Measurements from ENCODE around the gene CP. TPM values are rescaled to one million over a fixed set of nuclear protein-coding genes. Genes with fewer than 3 reads are reported as not detected.

Gene CP
- total RNA-seq, 1 donor from 2014 or later, result not detected

GRCh38 chr3:149163066-149163465 is 58.6 kb downstream of the CP start:
- Mint-ChIP-seq H3K27me3 (ENCODE audit: insufficient read depth) (no peaks in the 10 kb centered on the region), H3K27ac (no peak overlapping the region), H3K4me1 (ENCODE audit: low read depth) (no peaks in the 10 kb centered on the region), H3K9me3 (no peaks in the 10 kb centered on the region), H3K36me3 (ENCODE audit: low read depth) (peaks cover 32% of the 10 kb centered on the region), H3K4me3 (no peak overlapping the region)
- DNase-seq (ENCODE audit: low spot score), result no peak
- intact Hi-C loops (cut with micrococcal nuclease), result no loop called here

GRCh38 chr3:149162007-149162406 is 59.6 kb downstream of the CP start:
- no peak overlapping the region for H3K4me3 Mint-ChIP-seq

GRCh38 chr3:149160754-149161300 is 60.8 kb downstream of the CP start:
- Mint-ChIP-seq H3K27me3 (ENCODE audit: insufficient read depth) (no peaks in the 10 kb centered on the region), H3K36me3 (ENCODE audit: low read depth) (peaks cover 38% of the 10 kb centered on the region), H3K4me3 (no peak overlapping the region), H3K4me1 (ENCODE audit: low read depth) (no peaks in the 10 kb centered on the region), H3K9me3 (no peaks in the 10 kb centered on the region), H3K27ac (no peak overlapping the region)
- no peak for DNase-seq (ENCODE audit: low spot score)
- intact Hi-C loops (cut with micrococcal nuclease), result no loop called here

More at GRCh38 chr3:149162007-149162406, 59.6 kb downstream of the CP start:
- Mint-ChIP-seq H3K9me3 (no peaks in the 10 kb centered on the region), H3K27ac (no peak overlapping the region), H3K36me3 (ENCODE audit: low read depth) (peaks cover 34% of the 10 kb centered on the region), H3K27me3 (ENCODE audit: insufficient read depth) (no peaks in the 10 kb centered on the region), H3K4me1 (ENCODE audit: low read depth) (no peaks in the 10 kb centered on the region)
- intact Hi-C loops (cut with micrococcal nuclease), result no loop called here
- DNase-seq (ENCODE audit: low spot score), result no peak

- Mint-ChIP-seq H3K36me3 (ENCODE audit: low read depth) (peaks cover 31% of the 10 kb centered on the region), H3K4me1 (ENCODE audit: low read depth) (peaks cover 19% of the 10 kb centered on the region), H3K27ac (no peak overlapping the region), H3K4me3 (no peak overlapping the region), H3K27me3 (ENCODE audit: insufficient read depth) (no peaks in the 10 kb centered on the region), H3K9me3 (no peaks in the 10 kb centered on the region)
- DNase-seq (ENCODE audit: low spot score), result no peak
- intact Hi-C loops (cut with micrococcal nuclease), result no loop called here
Observed at GRCh38 chr3:149153402-149153801, 68.2 kb downstream of the CP start.

GRCh38 chr3:149152420-149152819 is 69.2 kb downstream of the CP start:
- peak; percentile 2 for DNase-seq (ENCODE audit: low spot score)
- no peak overlapping the region for H3K27ac Mint-ChIP-seq
- peaks cover 19% of the 10 kb centered on the region for H3K4me1 Mint-ChIP-seq (ENCODE audit: low read depth)
- H3K36me3 Mint-ChIP-seq (ENCODE audit: low read depth), result peaks cover 27% of the 10 kb centered on the region
- H3K4me3 Mint-ChIP-seq, result no peak overlapping the region
- intact Hi-C loops (cut with micrococcal nuclease), result loop anchor here (1.0 kb wide), 3 partner anchors 23 to 121 kb away; partner anchors contain the start of gene HPS3
- no peaks in the 10 kb centered on the region for H3K27me3 Mint-ChIP-seq (ENCODE audit: insufficient read depth)
- H3K9me3 Mint-ChIP-seq, result no peaks in the 10 kb centered on the region

- no peak overlapping the region for H3K4me3 Mint-ChIP-seq
- intact Hi-C loops (cut with micrococcal nuclease), result loop anchor here (1.0 kb wide), 3 partner anchors 23 to 121 kb away; partner anchors contain the start of gene HPS3
Observed at GRCh38 chr3:149151843-149152242, 69.8 kb downstream of the CP start.

GRCh38 chr3:149150436-149150835 is 71.2 kb downstream of the CP start:
- Mint-ChIP-seq H3K9me3 (no peaks in the 10 kb centered on the region), H3K4me1 (ENCODE audit: low read depth) (peaks cover 19% of the 10 kb centered on the region), H3K36me3 (ENCODE audit: low read depth) (peaks cover 24% of the 10 kb centered on the region), H3K27ac (no peak overlapping the region), H3K27me3 (ENCODE audit: insufficient read depth) (no peaks in the 10 kb centered on the region), H3K4me3 (no peak overlapping the region)
- intact Hi-C loops (cut with micrococcal nuclease), result no loop called here
- no peak for DNase-seq (ENCODE audit: low spot score)

More at GRCh38 chr3:149151843-149152242, 69.8 kb downstream of the CP start:
- DNase-seq (ENCODE audit: low spot score), result no peak
- H3K27me3 Mint-ChIP-seq (ENCODE audit: insufficient read depth), result no peaks in the 10 kb centered on the region
- peaks cover 27% of the 10 kb centered on the region for H3K36me3 Mint-ChIP-seq (ENCODE audit: low read depth)
- H3K9me3 Mint-ChIP-seq, result no peaks in the 10 kb centered on the region
- H3K4me1 Mint-ChIP-seq (ENCODE audit: low read depth), result peaks cover 19% of the 10 kb centered on the region
- no peak overlapping the region for H3K27ac Mint-ChIP-seq

- H3K27me3 Mint-ChIP-seq (ENCODE audit: insufficient read depth), result no peaks in the 10 kb centered on the region
- no peaks in the 10 kb centered on the region for H3K4me1 Mint-ChIP-seq (ENCODE audit: low read depth)
- no peak overlapping the region for H3K27ac Mint-ChIP-seq
- peaks cover 24% of the 10 kb centered on the region for H3K36me3 Mint-ChIP-seq (ENCODE audit: low read depth)
- no peak for DNase-seq (ENCODE audit: low spot score)
- intact Hi-C loops (cut with micrococcal nuclease), result no loop called here
- H3K4me3 Mint-ChIP-seq, result no peak overlapping the region
- H3K9me3 Mint-ChIP-seq, result no peaks in the 10 kb centered on the region
Observed at GRCh38 chr3:149145974-149146373, 75.7 kb downstream of the CP start.

- no peaks in the 10 kb centered on the region for H3K27me3 Mint-ChIP-seq (ENCODE audit: insufficient read depth)
- DNase-seq (ENCODE audit: low spot score), result no peak
- no peaks in the 10 kb centered on the region for H3K4me1 Mint-ChIP-seq (ENCODE audit: low read depth)
- no peaks in the 10 kb centered on the region for H3K9me3 Mint-ChIP-seq
- H3K36me3 Mint-ChIP-seq (ENCODE audit: low read depth), result peaks cover 24% of the 10 kb centered on the region
- intact Hi-C loops (cut with micrococcal nuclease), result no loop called here
- H3K27ac Mint-ChIP-seq, result no peak overlapping the region
- H3K4me3 Mint-ChIP-seq, result no peak overlapping the region
Observed at GRCh38 chr3:149145356-149145755, 76.3 kb downstream of the CP start.

- no peak overlapping the region for H3K4me3 Mint-ChIP-seq
- no peak overlapping the region for H3K27ac Mint-ChIP-seq
- H3K36me3 Mint-ChIP-seq (ENCODE audit: low read depth), result peaks cover 20% of the 10 kb centered on the region
- DNase-seq (ENCODE audit: low spot score), result no peak
- intact Hi-C loops (cut with micrococcal nuclease), result no loop called here
- H3K4me1 Mint-ChIP-seq (ENCODE audit: low read depth), result no peaks in the 10 kb centered on the region
- H3K27me3 Mint-ChIP-seq (ENCODE audit: insufficient read depth), result no peaks in the 10 kb centered on the region
- no peaks in the 10 kb centered on the region for H3K9me3 Mint-ChIP-seq
Observed at GRCh38 chr3:149142682-149143081, 78.9 kb downstream of the CP start.

GRCh38 chr3:149134575-149134974 is 87.1 kb downstream of the CP start:
- Mint-ChIP-seq H3K27ac (no peak overlapping the region), H3K36me3 (ENCODE audit: low read depth) (peaks cover 12% of the 10 kb centered on the region), H3K27me3 (ENCODE audit: insufficient read depth) (no peaks in the 10 kb centered on the region), H3K9me3 (no peaks in the 10 kb centered on the region), H3K4me1 (ENCODE audit: low read depth) (peaks cover 31% of the 10 kb centered on the region), H3K4me3 (no peak overlapping the region)
- DNase-seq (ENCODE audit: low spot score), result no peak
- intact Hi-C loops (cut with micrococcal nuclease), result no loop called here

- Mint-ChIP-seq H3K4me3 (peak overlapping the region; percentile 92), H3K27me3 (ENCODE audit: insufficient read depth) (peaks cover 19% of the 10 kb centered on the region), H3K9me3 (no peaks in the 10 kb centered on the region), H3K4me1 (ENCODE audit: low read depth) (peaks cover 39% of the 10 kb centered on the region), H3K36me3 (ENCODE audit: low read depth) (peaks cover 12% of the 10 kb centered on the region), H3K27ac (no peak overlapping the region)
- no peak for DNase-seq (ENCODE audit: low spot score)
- intact Hi-C loops (cut with micrococcal nuclease), result no loop called here
Observed at GRCh38 chr3:149131589-149131988, 90.0 kb downstream of the CP start.

- peak; percentile 84 for DNase-seq (ENCODE audit: low spot score)
- Mint-ChIP-seq H3K27ac (peak within 1 kb of the TSS; percentile 88), H3K4me1 (ENCODE audit: low read depth) (peaks cover 39% of the 10 kb centered on the region), H3K36me3 (ENCODE audit: low read depth) (peaks cover 9% of the 10 kb centered on the region), H3K9me3 (no peaks in the 10 kb centered on the region), H3K27me3 (ENCODE audit: insufficient read depth) (peaks cover 33% of the 10 kb centered on the region), H3K4me3 (peak within 1 kb of the TSS; percentile 92)
- intact Hi-C loops (cut with micrococcal nuclease), result loop anchor here (1.0 to 2.0 kb wide), 9 partner anchors 9 to 683 kb away; partner anchors contain the start of genes GYG1, HLTF and RNF13
Observed at GRCh38 chr3:149129326-149130205, 92.1 kb downstream of the CP start, which contains the start of gene HPS3. Gene HPS3 (plus strand): TSS chr3:149129638. CDS start chr3:149129724, 86 bp downstream.
